ELF-1 (cell line): Measurements from ENCODE around the gene CHKB.
"Not testable (repeated sequence)": the region's sequence is repeated elsewhere in the genome, so short reads cannot be mapped to it uniquely, and the experiment has no call there.

Experiments used
- DNase-seq: peaks from one replicate; pipeline ENCODE4 v3.0.0-alpha.2; 2016; ENCODE audit warnings: low read depth, low spot score

Gene CHKB

GRCh38 chr22:50582493-50583293 is at the start of gene CHKB:
Gene CHKB, minus strand, starts transcription at chr22:50582849. Its CDS starts 68 bp downstream, at chr22:50582781.
- peak; percentile 99 for DNase-seq

- no peak for DNase-seq
Observed at GRCh38 chr22:50630376-50630775, 47.7 kb upstream of the CHKB start.

- DNase-seq = no peak
Observed at GRCh38 chr22:50628543-50629134, 46.0 kb upstream of the CHKB start.

- peak; percentile 86 for DNase-seq
Observed at GRCh38 chr22:50627642-50628542, 45.2 kb upstream of the CHKB start, which contains the start of gene ARSA. Gene ARSA, minus strand, starts transcription at chr22:50628152. Its CDS starts 373 bp downstream, at chr22:50627779.

- DNase-seq = no peak
Observed at GRCh38 chr22:50626850-50627641, 44.4 kb upstream of the CHKB start.

- no peak for DNase-seq
Observed at GRCh38 chr22:50626314-50626849, 43.7 kb upstream of the CHKB start.

GRCh38 chr22:50625568-50626313 is 43.1 kb upstream of the CHKB start:
- no peak for DNase-seq

GRCh38 chr22:50625131-50625567 is 42.5 kb upstream of the CHKB start:
- DNase-seq = no peak

GRCh38 chr22:50624347-50625130 is 41.9 kb upstream of the CHKB start:
- DNase-seq = no peak

- peak; percentile 53 for DNase-seq
Observed at GRCh38 chr22:50622723-50623327, 40.2 kb upstream of the CHKB start.

GRCh38 chr22:50621948-50622722 is 39.5 kb upstream of the CHKB start:
- DNase-seq = no peak

GRCh38 chr22:50621356-50621880 is 38.8 kb upstream of the CHKB start:
- DNase-seq = no peak

- DNase-seq = peak; percentile 84
Observed at GRCh38 chr22:50620593-50621355, 38.1 kb upstream of the CHKB start.

GRCh38 chr22:50614296-50614695 is 31.6 kb upstream of the CHKB start:
- DNase-seq = not testable (repeated sequence)

- no peak for DNase-seq
Observed at GRCh38 chr22:50613291-50613981, 30.8 kb upstream of the CHKB start.

- no peak for DNase-seq
Observed at GRCh38 chr22:50612528-50613221, 30.0 kb upstream of the CHKB start.
